Stimulated activated CD8-positive, alpha-beta memory T cell treated with anti-CD3 and anti-CD28 coated beads, Interleukin-2, amount 100 ng/mL, for 1 hour (primary cell): ENCODE results near the gene PHETA1.
"Not testable (repeated sequence)": the region's sequence is repeated elsewhere in the genome, so short reads cannot be mapped to it uniquely, and the experiment has no call there.

Experiments
- DNase-seq, 2 donors: peaks; one replicate each; pipeline ENCODE4 v3.0.0-alpha.2; 2020; ENCODE audit warnings: low read depth in 2 of 2

PHETA1 gene

DNA sequence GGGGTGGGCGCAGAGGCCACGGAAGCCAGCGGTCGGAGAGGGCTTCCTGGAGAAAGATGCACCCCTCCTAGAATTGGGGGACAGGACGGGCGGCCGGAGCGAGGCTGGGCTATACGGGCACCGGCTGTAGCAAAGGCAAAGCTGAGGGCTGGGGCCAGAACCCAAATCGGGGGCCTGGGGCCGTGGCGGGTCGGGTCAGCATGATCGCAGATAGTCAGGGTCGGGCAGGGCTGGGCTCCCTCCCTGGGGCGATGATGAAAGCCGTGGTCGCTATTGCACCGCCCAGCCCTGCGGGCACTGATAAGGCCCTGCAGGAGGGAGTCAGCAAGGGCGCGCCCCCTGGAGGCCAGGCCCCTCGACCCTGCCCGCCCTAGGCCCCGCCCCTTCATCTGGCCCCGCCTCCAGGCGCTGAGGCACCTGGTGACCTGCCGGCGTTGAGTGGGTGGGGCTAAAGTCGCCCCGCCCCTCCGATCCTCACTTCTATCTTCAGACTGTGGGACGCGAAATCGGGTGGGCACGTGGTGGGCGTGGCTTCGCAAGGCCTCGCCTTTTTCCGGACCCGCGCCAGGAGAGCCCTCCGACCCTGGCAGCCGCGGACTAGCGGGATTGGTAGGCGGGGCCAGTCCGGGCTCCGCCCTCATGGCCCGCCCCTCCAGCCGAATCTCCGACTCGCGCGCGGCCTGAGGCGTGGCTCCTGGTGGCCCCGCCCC, 36.4 kb upstream of the PHETA1 start:
- DNase-seq: peak; percentile 97 to 98

GRCh38 chr12:111404362-111405148, 35.7 kb upstream of the PHETA1 start:
- DNase-seq: peak in 1 of 2 donors; percentile 46

DNA sequence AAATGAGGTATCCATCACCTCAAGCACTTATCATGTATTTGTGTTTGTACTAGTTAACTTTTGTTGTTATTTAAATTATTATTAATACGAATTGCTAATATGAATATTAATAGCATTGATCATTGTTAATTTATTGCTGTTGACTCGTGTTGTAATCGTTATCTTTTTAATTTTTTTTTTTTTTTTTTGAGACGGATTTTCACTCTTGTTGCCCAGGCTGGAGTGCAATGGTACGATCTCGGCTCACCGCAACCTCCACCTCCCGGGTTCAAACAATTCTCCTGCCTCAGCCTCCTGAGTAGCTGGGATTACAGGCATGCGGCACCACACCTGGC, 33.6 kb upstream of the PHETA1 start:
- not testable (repeated sequence) for DNase-seq

DNA sequence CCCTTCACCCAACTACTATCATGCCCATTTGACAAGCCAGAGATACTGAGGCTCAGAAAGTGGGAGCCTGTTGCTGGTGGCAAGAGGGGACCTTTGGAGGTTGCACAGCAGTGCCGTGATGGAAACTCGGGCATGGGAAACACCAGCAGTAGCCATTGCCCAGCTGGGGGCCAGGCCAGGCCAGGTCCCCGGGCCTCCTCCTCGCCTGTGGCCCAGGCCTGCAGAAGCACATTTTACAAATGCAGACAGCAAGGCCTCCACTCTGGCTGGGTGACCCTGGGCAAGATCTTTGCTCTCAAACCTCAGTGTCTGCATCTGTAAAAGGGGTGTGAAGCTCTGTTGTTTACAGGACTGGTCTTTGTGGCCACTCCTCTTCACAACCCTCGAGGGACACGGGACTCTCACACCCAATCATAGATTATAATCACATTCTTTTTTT, 32.3 kb upstream of the PHETA1 start:
- no peak for DNase-seq

- not testable (repeated sequence) for DNase-seq
Measured at GRCh38 chr12:111399741-111400404, 31.0 kb upstream of the PHETA1 start.

- DNase-seq: no peak
Measured at GRCh38 chr12:111398530-111398929, 29.6 kb upstream of the PHETA1 start.

DNA sequence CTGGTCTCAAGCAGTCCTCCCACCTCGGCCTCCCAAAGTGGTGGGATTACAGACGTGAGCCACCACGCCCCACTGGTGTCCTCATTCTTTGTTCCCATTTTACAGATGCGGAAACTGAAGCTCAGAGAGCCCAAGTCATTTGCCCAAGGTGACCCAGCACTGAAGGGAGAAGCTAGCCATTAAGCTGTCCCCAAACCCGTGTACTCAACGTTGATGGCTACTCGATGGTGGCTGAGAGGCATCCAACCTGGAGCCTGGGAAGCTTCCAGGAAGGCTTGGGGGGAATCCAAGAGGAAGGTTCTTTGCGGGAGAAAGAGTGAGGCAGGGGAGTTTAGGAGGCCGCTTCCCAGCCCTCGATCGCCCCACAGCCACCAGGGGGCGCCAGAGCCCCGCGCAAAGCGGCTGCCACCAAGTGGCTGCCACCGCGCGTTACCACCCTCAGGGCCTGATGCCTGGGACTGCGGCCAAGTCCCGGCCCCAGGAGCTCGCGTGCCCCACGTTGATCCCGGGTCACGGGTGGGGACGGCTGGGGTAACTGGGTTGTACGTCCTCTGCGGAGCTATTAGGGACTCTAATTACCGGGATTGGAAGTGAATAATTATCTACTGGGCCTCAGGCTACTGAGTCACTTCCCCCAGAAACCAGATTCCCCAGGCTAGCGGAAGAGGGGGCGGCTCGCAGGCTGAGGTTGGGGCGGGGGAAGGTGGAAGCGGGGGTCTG, 28.0 kb upstream of the PHETA1 start:
- peak; percentile 81 to 82 for DNase-seq

DNA sequence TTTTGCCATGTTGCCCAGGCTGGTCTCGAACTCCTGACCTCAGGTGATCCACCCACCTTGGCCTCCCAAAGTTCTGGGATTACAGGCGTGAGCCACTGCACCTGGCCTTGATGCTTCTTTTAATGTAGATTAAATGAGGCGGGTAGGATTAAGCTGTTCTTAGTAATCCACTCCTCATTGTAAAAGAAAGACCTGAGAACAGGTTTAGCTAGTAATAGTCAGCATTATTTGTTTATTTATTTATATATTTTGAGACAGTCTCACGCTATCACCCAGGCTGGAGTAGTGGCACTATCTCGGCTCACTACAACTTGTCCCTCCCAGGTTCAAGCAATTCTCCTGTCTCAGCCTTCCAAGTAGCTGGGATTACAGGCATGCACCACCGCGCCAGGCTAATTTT, 27.4 kb upstream of the PHETA1 start:
- not testable (repeated sequence) for DNase-seq

DNA sequence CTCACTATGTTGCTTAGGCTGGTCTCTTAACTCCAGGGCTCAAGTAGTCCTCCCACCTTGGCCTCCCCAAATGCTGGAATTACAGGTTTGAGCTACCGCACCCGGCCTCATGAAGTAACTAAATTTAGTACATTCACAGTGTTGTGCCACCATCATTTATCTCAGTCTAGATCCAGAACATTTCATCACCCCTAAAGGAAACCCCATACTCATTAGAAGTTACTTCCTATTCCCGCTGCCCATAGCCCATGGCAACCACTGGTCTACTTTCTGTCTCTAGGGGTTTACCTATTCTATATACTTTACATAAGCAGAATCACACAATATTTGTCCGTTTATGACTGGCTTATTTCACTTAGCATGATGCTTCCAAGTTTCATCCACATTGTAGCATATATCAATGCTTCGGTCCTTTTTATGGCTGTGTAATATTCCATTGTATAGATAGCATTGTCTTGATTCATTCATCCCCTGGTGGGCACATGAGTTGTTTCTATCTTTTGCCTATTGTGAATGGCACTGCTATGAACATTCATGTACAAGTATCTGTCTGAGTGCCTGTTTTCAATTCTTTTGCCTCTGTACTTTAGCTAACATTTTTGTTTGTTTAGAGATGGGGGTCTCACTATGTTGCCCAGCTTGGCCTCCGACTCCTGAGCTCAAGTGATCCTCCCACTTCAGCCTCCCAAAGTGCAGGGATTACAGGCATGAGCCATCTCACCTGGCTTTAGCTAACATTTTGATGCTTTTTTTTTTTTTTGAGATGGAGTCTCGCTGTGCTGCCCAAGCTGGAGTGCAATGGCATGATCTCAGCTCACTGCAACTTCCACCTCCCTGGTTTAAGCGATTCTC, 26.7 kb upstream of the PHETA1 start:
- no peak for DNase-seq

- DNase-seq: no peak
Measured at GRCh38 chr12:111394480-111394879, 25.6 kb upstream of the PHETA1 start.

- DNase-seq: no peak
Measured at GRCh38 chr12:111393700-111394300, 24.9 kb upstream of the PHETA1 start.

DNA sequence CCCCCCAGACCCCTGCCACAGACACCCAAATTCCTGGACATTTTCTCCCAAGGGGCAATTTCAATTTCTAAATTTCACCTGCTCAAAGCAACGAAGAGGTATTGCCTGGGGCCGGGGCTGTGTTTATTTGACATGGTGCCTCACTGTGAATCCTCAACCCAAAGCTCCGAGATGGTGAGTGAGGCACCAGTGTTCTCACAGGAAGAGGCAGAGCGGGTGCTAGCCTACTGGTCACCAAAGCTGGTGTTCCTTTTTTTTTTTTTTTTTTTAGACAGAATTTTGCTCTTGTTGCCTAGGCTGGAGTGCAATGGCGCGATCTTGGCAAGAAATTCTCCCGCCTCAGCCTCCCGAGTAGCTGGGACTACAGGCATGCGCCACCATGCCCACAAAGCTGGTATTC, 22.0 kb upstream of the PHETA1 start:
- no peak for DNase-seq

DNA sequence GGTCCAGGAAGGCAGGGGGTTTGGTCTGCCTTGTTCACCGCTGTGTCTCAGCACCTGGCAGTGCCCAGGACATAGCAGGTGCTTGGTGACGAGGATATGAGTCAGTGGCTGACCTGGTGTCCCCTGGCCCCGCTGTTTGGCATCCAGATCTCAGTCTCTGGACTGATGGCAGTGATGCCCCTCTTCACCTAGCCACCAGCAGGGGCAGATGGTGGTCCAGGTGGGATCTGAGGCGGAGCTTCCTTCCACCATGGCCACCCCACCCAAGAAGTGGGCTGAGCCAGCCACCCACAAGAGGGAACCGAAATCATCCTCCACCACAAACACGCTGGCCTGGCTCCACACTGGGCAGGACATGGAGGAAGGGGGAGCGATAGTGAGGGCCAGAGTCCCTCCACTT, 20.7 kb upstream of the PHETA1 start:
- DNase-seq: no peak

- DNase-seq: no peak
Measured at GRCh38 chr12:111387747-111388323, 18.9 kb upstream of the PHETA1 start.

DNA sequence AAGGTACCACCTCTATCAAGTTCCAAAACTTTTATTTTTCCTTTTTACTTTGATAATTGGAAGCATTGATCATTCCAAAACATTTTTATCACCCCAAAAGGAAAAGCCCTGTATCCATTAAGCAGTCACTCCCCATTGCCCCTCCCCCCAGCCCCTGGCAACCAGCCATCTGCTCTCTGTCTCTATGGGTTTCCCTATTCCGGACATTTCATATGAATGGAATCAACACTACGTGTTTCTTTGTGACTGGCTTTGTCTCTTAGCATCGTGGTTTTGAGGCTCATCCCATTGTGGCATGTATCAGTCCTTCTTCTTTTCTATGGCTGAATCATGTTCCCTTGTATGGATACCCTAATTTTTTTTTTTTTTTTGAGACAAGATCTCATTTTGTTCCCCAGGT, 18.0 kb upstream of the PHETA1 start:
- DNase-seq: no peak

GRCh38 chr12:111384596-111384995, 15.7 kb upstream of the PHETA1 start:
- DNase-seq: no peak

GRCh38 chr12:111379942-111380554, 11.2 kb upstream of the PHETA1 start:
- DNase-seq: no peak

GRCh38 chr12:111377440-111377839, 8.5 kb upstream of the PHETA1 start:
- no peak for DNase-seq

GRCh38 chr12:111373231-111373630, 4.3 kb upstream of the PHETA1 start:
- DNase-seq: not testable (repeated sequence)
